Heart right ventricle (tissue), 16 donors: ENCODE data around the gene HSF5. TPM values are rescaled to one million over a fixed set of nuclear protein-coding genes. Genes with fewer than 3 reads are reported as not detected.

Experiments used
- ATAC-seq, 8 donors: fragments of 200-7000 bp; cut with Tn5 transposase; one replicate each; pipeline ENCODE4 v1.9.1; 2020; ENCODE audit warnings: mild to moderate bottlenecking in 8 of 8, moderate library complexity in 8 of 8, moderate number of reproducible peaks in 1 of 8
- DNase-seq, 2 donors: peaks; one replicate each; pipeline ENCODE4 v3.0.0-alpha.2; 2020
- H3K27ac ChIP-seq, 10 donors: fragments of 200-600 bp; sonication (generic) in 2 of 10; one replicate each; pipeline versions ENCODE4 v1.5.0 to v1.8.0; 2020 to 2022; ENCODE audit warnings: mild to moderate bottlenecking in 3 of 10
- H3K27me3 ChIP-seq, 7 donors: fragments of 200-600 bp; one replicate each; pipeline ENCODE4 v1.8.0; 2021 to 2022; ENCODE audit warnings: mild to moderate bottlenecking in 2 of 7
- H3K36me3 ChIP-seq, 9 donors: fragments of 200-600 bp; sonication (generic) in 1 of 9; one replicate each; pipeline versions ENCODE4 v1.5.0 to v1.8.0; 2020 to 2022; ENCODE audit warnings: mild to moderate bottlenecking in 2 of 9
- H3K4me1 ChIP-seq, 9 donors: fragments of 200-600 bp; sonication (generic) in 1 of 9; one replicate each; pipeline versions ENCODE4 v1.5.0 to v1.8.0; 2020 to 2022; ENCODE audit warnings: mild to moderate bottlenecking in 4 of 9
- H3K4me3 ChIP-seq, 10 donors: fragments of 200-600 bp; sonication (generic) in 2 of 10; one replicate each; pipeline versions ENCODE4 v1.5.0 to v1.8.0; 2020 to 2022; ENCODE audit warnings: mild to moderate bottlenecking in 7 of 10, moderate library complexity in 2 of 10
- H3K9me3 ChIP-seq, 11 donors: fragments of 200-600 bp in 10 of 11; sonication (generic) in 2 of 11; one replicate each; pipeline versions ENCODE4 v1.5.0 to v1.8.0; 2013 to 2022; ENCODE audit warnings: mild to moderate bottlenecking in 2 of 11, control low read depth in 1 of 11, moderate library complexity in 1 of 11
- CTCF ChIP-seq, 9 donors: fragments of 200-600 bp; sonication (generic) in 2 of 9; IDR thresholded peaks; one replicate each; pipeline versions ENCODE4 v1.5.0 to v1.8.0; 2021 to 2022; ENCODE audit warnings: antibody characterized with exemption in 9 of 9, mild to moderate bottlenecking in 5 of 9, moderate library complexity in 1 of 9
- WGBS, 2 donors: extraction: QIAGEN DNeasy Blood & Tissue Kit; methylation state at CpG; one replicate each; pipeline ENCODE4 v1.1.7; 2013; ENCODE audit warnings: inconsistent platforms in 1 of 2; 5-methylcytosine and 5-hydroxymethylcytosine counted together
- intact Hi-C, 10 donors: fragments of 100-400 bp; cut with DNase I; formaldehyde crosslinking; loops; one replicate each; pipeline versions ENCODE4 v1.11.1 to v1.14.2; 2022
- polyA plus RNA-seq, 2 donors: library from polyadenylated mRNA; stranded (reverse); fragments of 200-250 nt; gene quantifications; one replicate each; pipeline ENCODE4 v1.2.3, GENCODE V29; 2013
- total RNA-seq, 10 donors: library from RNA; stranded (reverse); fragmentation: NEBNext Ultra II Directional in 3 of 10; extraction: Animal tissue kit (Norgen Biotek cat#: 25700) in 3 of 10; gene quantifications; one replicate each; pipeline versions ENCODE4 v1.2.1 to v1.2.4, GENCODE V29; 2021 to 2023
- donor health status: Arrhythmogenic right ventricular cardiomyopathy.
- donor health status: ischemic (EF 13 %, LVEDD 7.1; RV severe dilation, severe dysfunction).
- donor health status: healthy with polysubstance abuse.
- donor health status: DM: no; HTN: yes; CAD: no.
- donor health status: DM: no; HTN: no; CAD: no.
- donor health status: ischemic (EF 25% LVEDD 6.9; RV normal size, moderate dysfunction).
- donor health status: ischemic (EF 25% LVEDD 5.7; RV mildly dilated, moderate dysfunction).
- donor health status: healthy.
- donor health status: DM: yes; HTN: yes; CAD: no.
- donor health status: Ischemic cardiomyopathy.
- donor health status: ischemic (EF 35%, LVEDD 5.7; RV mildly dilated, moderate dysfunction).
- donor health status: nonischemic (EF 11% LVEDD 7.7; RV severe dilation, severe dysfunction).
- donor health status: DM: yes; HTN: yes; CAD: no.
- donor health status: PGD.
- donor health status: ischemic (EF 29% LVEDD 5.4; RV normal size, mild dysfunction).
- donor health status: nonischemic (EF 23%, LVEDD 6.1; RV moderate dilation, normal function).

HSF5 gene
- total and polyA plus RNA-seq, 12 donors = 0.04 to 0.14 (median 0.05) TPM; not detected in 9

- ATAC-seq = no peak
Observed at GRCh38 chr17:58412961-58413586, 75.1 kb downstream of the HSF5 start.

GRCh38 chr17:58412064-58412703 lies 76.0 kb downstream of the HSF5 start:
- ATAC-seq (no peak), DNase-seq (no peak)
- intact Hi-C loops = loop anchor here in 1 of 10 donors (10.0 kb wide), 1 partner anchor 97 kb away; no protein-coding TSS in a partner anchor
- Histone ChIP-seq H3K27ac (no peak overlapping the region), H3K27me3 (peaks cover 0 to 20% (median 0%) of the 10 kb centered on the region in 7 donors), H3K4me1 (peaks cover 0 to 1% (median 0%) of the 10 kb centered on the region in 9 donors), H3K36me3 (no peaks in the 10 kb centered on the region), H3K9me3 (no peaks in the 10 kb centered on the region), H3K4me3 (no peak overlapping the region)
- 90 to 96% methylated on average over 1 of the region's 1 CpG for WGBS, 2 donors
- TF ChIP-seq CTCF (IDR thresholded peaks at IDR 0.05) = no peak

More at GRCh38 chr17:58412961-58413586, 75.1 kb downstream of the HSF5 start:
- no peak for TF ChIP-seq CTCF (IDR thresholded peaks at IDR 0.05)
- intact Hi-C loops = loop anchor here in 1 of 10 donors (10.0 kb wide), 1 partner anchor 98 kb away; no protein-coding TSS in a partner anchor
- no peak overlapping the region for H3K4me3 ChIP-seq
- no peaks in the 10 kb centered on the region for H3K9me3 ChIP-seq
- no peaks in the 10 kb centered on the region for H3K36me3 ChIP-seq
- H3K4me1 ChIP-seq = peaks cover 0 to 10% (median 0%) of the 10 kb centered on the region in 9 donors
- no peak for DNase-seq
- 74 to 87% methylated on average over 3 of the region's 3 CpGs for WGBS, 2 donors
- no peak overlapping the region for H3K27ac ChIP-seq
- H3K27me3 ChIP-seq = peaks cover 0 to 20% (median 0%) of the 10 kb centered on the region in 7 donors

- no peak for TF ChIP-seq CTCF (IDR thresholded peaks at IDR 0.05)
- DNase-seq (no peak), ATAC-seq (no peak)
- intact Hi-C loops = loop anchor here in 1 of 10 donors (10.0 kb wide), 1 partner anchor 97 kb away; no protein-coding TSS in a partner anchor
- no peak overlapping the region for H3K27ac ChIP-seq
- H3K9me3 ChIP-seq = no peaks in the 10 kb centered on the region
- no peak overlapping the region for H3K4me3 ChIP-seq
- WGBS, 2 donors = 66 to 76% methylated on average over 1 of the region's 1 CpG
- no peaks in the 10 kb centered on the region for H3K4me1 ChIP-seq
- peaks cover 0 to 20% (median 0%) of the 10 kb centered on the region in 7 donors for H3K27me3 ChIP-seq
- no peaks in the 10 kb centered on the region for H3K36me3 ChIP-seq
Observed at GRCh38 chr17:58411408-58411894, 76.8 kb downstream of the HSF5 start.

- intact Hi-C loops = loop anchor here in 1 of 10 donors (10.0 kb wide), 1 partner anchor 96 kb away; no protein-coding TSS in a partner anchor
- Histone ChIP-seq H3K4me1 (no peaks in the 10 kb centered on the region), H3K9me3 (no peaks in the 10 kb centered on the region), H3K27me3 (peaks cover 0 to 25% (median 0%) of the 10 kb centered on the region in 7 donors), H3K36me3 (no peaks in the 10 kb centered on the region), H3K4me3 (no peak overlapping the region), H3K27ac (no peak overlapping the region)
- DNase-seq (no peak), ATAC-seq (no peak)
- TF ChIP-seq CTCF (IDR thresholded peaks at IDR 0.05) = no peak
Observed at GRCh38 chr17:58410714-58411407, 77.3 kb downstream of the HSF5 start.
